Measurements from ENCODE around the gene ANKH. TPM values are rescaled to one million over a fixed set of nuclear protein-coding genes. Genes with fewer than 3 reads are reported as not detected.

The ANKH gene
- total RNA-seq, 8 experiments from 2014 or later = 4.6 to 57.0 (median 13.0) TPM

GRCh38 chr5:14739981-14740380, 131.6 kb downstream of the ANKH start:
- H3K27ac ChIP-seq = no peak overlapping the region
- whole genome bisulfite sequencing, 10 experiments = 20 to 82% (median 63%) methylated on average over 1 to 5 of the region's 5 CpGs; no CpG with 5 or more reads in 2 of the 10 experiments
- peak in 5 of 8 experiments; percentile 50 to 95 (median 59) for ATAC-seq (replicated peaks in 6 of 8)
- in situ Hi-C loops (cut with MboI; ENCODE audit: low pct_unique_long_range_greater_than_20kb in 2 of 9, low sequenced_read_pairs in 9 of 9, unreplicated experiment in 9 of 9) = loop anchor here in 7 of 9 experiments (10.0 to 25.0 kb wide), 5 partner anchors 122 to 275 kb away; partner anchors contain the start of gene ANKH (in 1 of the 7)
- H3K4me1 ChIP-seq (replicated peaks in 1 of 2) = peaks cover 3 to 17% of the 10 kb centered on the region in 2 donors
- H3K4me3 ChIP-seq = no peak overlapping the region

- Histone ChIP-seq H3K27ac (no peak overlapping the region), H3K4me1 (replicated peaks in 1 of 2) (peaks cover 3 to 17% of the 10 kb centered on the region in 2 donors), H3K4me3 (no peak overlapping the region)
- WGBS, 10 experiments = 0 to 100% (median 85%) methylated on average over 1 to 3 of the region's 3 CpGs; no CpG with 5 or more reads in 2 of the 10 experiments
- in situ Hi-C loops (cut with MboI; ENCODE audit: low pct_unique_long_range_greater_than_20kb in 2 of 9, low sequenced_read_pairs in 9 of 9, unreplicated experiment in 9 of 9) = loop anchor here in 7 of 9 experiments (10.0 to 25.0 kb wide), 5 partner anchors 123 to 275 kb away; partner anchors contain the start of gene ANKH (in 1 of the 7)
- peak in 2 of 8 experiments; percentile 95 for ATAC-seq (replicated peaks in 6 of 8)
Observed at GRCh38 chr5:14739538-14739937, 132.0 kb downstream of the ANKH start.

GRCh38 chr5:14738050-14738449, 133.5 kb downstream of the ANKH start:
- peaks cover 3 to 17% of the 10 kb centered on the region in 2 donors for H3K4me1 ChIP-seq (replicated peaks in 1 of 2)
- in situ Hi-C loops (cut with MboI; ENCODE audit: low pct_unique_long_range_greater_than_20kb in 2 of 9, low sequenced_read_pairs in 9 of 9, unreplicated experiment in 9 of 9) = loop anchor here in 7 of 9 experiments (10.0 to 25.0 kb wide), 5 partner anchors 124 to 277 kb away; partner anchors contain the start of gene ANKH (in 1 of the 7)
- H3K27ac ChIP-seq = no peak overlapping the region

GRCh38 chr5:14737291-14737690, 134.3 kb downstream of the ANKH start:
- WGBS, 10 experiments = 60 to 100% (median 96%) methylated on average over 1 to 9 of the region's 10 CpGs; no CpG with 5 or more reads in 4 of the 10 experiments
- Histone ChIP-seq H3K4me3 (no peak overlapping the region), H3K4me1 (replicated peaks in 1 of 2) (peaks cover 3 to 19% of the 10 kb centered on the region in 2 donors), H3K27ac (no peak overlapping the region)
- ATAC-seq (replicated peaks in 6 of 8) = no peak
- in situ Hi-C loops (cut with MboI; ENCODE audit: low pct_unique_long_range_greater_than_20kb in 2 of 9, low sequenced_read_pairs in 9 of 9, unreplicated experiment in 9 of 9) = loop anchor here in 7 of 9 experiments (10.0 to 25.0 kb wide), 5 partner anchors 125 to 278 kb away; partner anchors contain the start of gene ANKH (in 1 of the 7)

More at GRCh38 chr5:14738050-14738449, 133.5 kb downstream of the ANKH start:
- no peak overlapping the region for H3K4me3 ChIP-seq
- WGBS, 10 experiments = 79 to 97% (median 90%) methylated on average over 2 to 4 of the region's 5 CpGs; no CpG with 5 or more reads in 6 of the 10 experiments
- ATAC-seq (replicated peaks in 6 of 8) = peak in 2 of 8 experiments; percentile 35 to 41

- ATAC-seq (replicated peaks in 6 of 8) = no peak
Observed at GRCh38 chr5:14735944-14736343, 135.6 kb downstream of the ANKH start.

GRCh38 chr5:14734396-14734795, 137.2 kb downstream of the ANKH start:
- in situ Hi-C loops (cut with MboI; ENCODE audit: low pct_unique_long_range_greater_than_20kb in 2 of 9, low sequenced_read_pairs in 9 of 9, unreplicated experiment in 9 of 9) = loop anchor here in 7 of 9 experiments (10.0 to 25.0 kb wide), 5 partner anchors 128 to 280 kb away; partner anchors contain the start of gene ANKH (in 1 of the 7)
- no peak for ATAC-seq (replicated peaks in 6 of 8)
- H3K4me1 ChIP-seq (replicated peaks in 1 of 2) = peaks cover 0 to 6% of the 10 kb centered on the region in 2 donors
- H3K27ac ChIP-seq = no peak overlapping the region
- no peak overlapping the region for H3K4me3 ChIP-seq
- WGBS, 10 experiments = 75 to 95% (median 91%) methylated on average over 2 to 9 of the region's 13 CpGs; no CpG with 5 or more reads in 3 of the 10 experiments

More at GRCh38 chr5:14735944-14736343, 135.6 kb downstream of the ANKH start:
- WGBS, 10 experiments = 30 to 100% (median 80%) methylated on average over 1 to 3 of the region's 4 CpGs; no CpG with 5 or more reads in 3 of the 10 experiments
- Histone ChIP-seq H3K27ac (no peak overlapping the region), H3K4me3 (no peak overlapping the region), H3K4me1 (replicated peaks in 1 of 2) (peaks cover 3 to 18% of the 10 kb centered on the region in 2 donors)
- in situ Hi-C loops (cut with MboI; ENCODE audit: low pct_unique_long_range_greater_than_20kb in 2 of 9, low sequenced_read_pairs in 9 of 9, unreplicated experiment in 9 of 9) = loop anchor here in 7 of 9 experiments (10.0 to 25.0 kb wide), 5 partner anchors 126 to 279 kb away; partner anchors contain the start of gene ANKH (in 1 of the 7)

- 82 to 100% (median 94%) methylated on average over 1 to 10 of the region's 16 CpGs; no CpG with 5 or more reads in 2 of the 10 experiments for WGBS, 10 experiments
- in situ Hi-C loops (cut with MboI; ENCODE audit: low pct_unique_long_range_greater_than_20kb in 2 of 9, low sequenced_read_pairs in 9 of 9, unreplicated experiment in 9 of 9) = loop anchor here in 7 of 9 experiments (10.0 to 25.0 kb wide), 5 partner anchors 129 to 281 kb away; partner anchors contain the start of gene ANKH (in 1 of the 7)
Observed at GRCh38 chr5:14733661-14734060, 137.9 kb downstream of the ANKH start.

GRCh38 chr5:14732991-14733390, 138.6 kb downstream of the ANKH start:
- 64 to 100% (median 92%) methylated on average over 1 to 5 of the region's 6 CpGs; no CpG with 5 or more reads in 4 of the 10 experiments for WGBS, 10 experiments
- Histone ChIP-seq H3K4me3 (no peak overlapping the region), H3K27ac (no peak overlapping the region), H3K4me1 (replicated peaks in 1 of 2) (peaks cover 10 to 16% of the 10 kb centered on the region in 2 donors)
- in situ Hi-C loops (cut with MboI; ENCODE audit: low pct_unique_long_range_greater_than_20kb in 2 of 9, low sequenced_read_pairs in 9 of 9, unreplicated experiment in 9 of 9) = loop anchor here in 7 of 9 experiments (10.0 to 25.0 kb wide), 5 partner anchors 129 to 282 kb away; partner anchors contain the start of gene ANKH (in 1 of the 7)
- no peak for ATAC-seq (replicated peaks in 6 of 8)

More at GRCh38 chr5:14733661-14734060, 137.9 kb downstream of the ANKH start:
- no peak overlapping the region for H3K4me3 ChIP-seq
- H3K27ac ChIP-seq = no peak overlapping the region
- peaks cover 3 to 9% of the 10 kb centered on the region in 2 donors for H3K4me1 ChIP-seq (replicated peaks in 1 of 2)
- ATAC-seq (replicated peaks in 6 of 8) = no peak

- no peak for ATAC-seq (replicated peaks in 6 of 8)
- Histone ChIP-seq H3K4me1 (replicated peaks in 1 of 2) (peaks cover 16 to 22% of the 10 kb centered on the region in 2 donors), H3K4me3 (no peak overlapping the region), H3K27ac (no peak overlapping the region)
- 79 to 100% (median 89%) methylated on average over 1 to 6 of the region's 15 CpGs; no CpG with 5 or more reads in 5 of the 10 experiments for WGBS, 10 experiments
- in situ Hi-C loops (cut with MboI; ENCODE audit: low pct_unique_long_range_greater_than_20kb in 2 of 9, low sequenced_read_pairs in 9 of 9, unreplicated experiment in 9 of 9) = loop anchor here in 7 of 9 experiments (10.0 to 25.0 kb wide), 5 partner anchors 131 to 284 kb away; partner anchors contain the start of gene ANKH (in 1 of the 7)
Observed at GRCh38 chr5:14730881-14731280, 140.7 kb downstream of the ANKH start.

GRCh38 chr5:14730466-14730865, 141.1 kb downstream of the ANKH start:
- Histone ChIP-seq H3K4me1 (replicated peaks in 1 of 2) (peaks cover 16 to 22% of the 10 kb centered on the region in 2 donors), H3K4me3 (no peak overlapping the region), H3K27ac (no peak overlapping the region)
- in situ Hi-C loops (cut with MboI; ENCODE audit: low pct_unique_long_range_greater_than_20kb in 2 of 9, low sequenced_read_pairs in 9 of 9, unreplicated experiment in 9 of 9) = loop anchor here in 7 of 9 experiments (10.0 to 25.0 kb wide), 5 partner anchors 132 to 284 kb away; partner anchors contain the start of gene ANKH (in 1 of the 7)
- WGBS, 10 experiments = 20 to 100% (median 91%) methylated on average over 1 to 7 of the region's 13 CpGs; no CpG with 5 or more reads in 5 of the 10 experiments
- ATAC-seq (replicated peaks in 6 of 8) = no peak

GRCh38 chr5:14729448-14730385, 141.9 kb downstream of the ANKH start:
- in situ Hi-C loops (cut with MboI; ENCODE audit: low pct_unique_long_range_greater_than_20kb in 2 of 9, low sequenced_read_pairs in 9 of 9, unreplicated experiment in 9 of 9) = loop anchor here (10.0 to 25.0 kb wide), 5 partner anchors 133 to 285 kb away; partner anchors contain the start of gene ANKH (in 1 of the 9)

GRCh38 chr5:14728459-14728938, 143.1 kb downstream of the ANKH start:
- Histone ChIP-seq H3K27ac (no peak overlapping the region), H3K4me1 (replicated peaks in 1 of 2) (peaks cover 16 to 22% of the 10 kb centered on the region in 2 donors), H3K4me3 (no peak overlapping the region)
- WGBS, 10 experiments = 32 to 100% (median 75%) methylated on average over 1 to 13 of the region's 15 CpGs; no CpG with 5 or more reads in 3 of the 10 experiments
- in situ Hi-C loops (cut with MboI; ENCODE audit: low pct_unique_long_range_greater_than_20kb in 2 of 9, low sequenced_read_pairs in 9 of 9, unreplicated experiment in 9 of 9) = loop anchor here in 6 of 9 experiments (10.0 to 25.0 kb wide), 3 partner anchors 134 to 286 kb away; partner anchors contain the start of gene ANKH (in 1 of the 6)
- peak in 5 of 8 experiments; percentile 46 to 71 (median 66) for ATAC-seq (replicated peaks in 6 of 8)

More at GRCh38 chr5:14729448-14730385, 141.9 kb downstream of the ANKH start:
- no peak for ATAC-seq (replicated peaks in 6 of 8)
- Histone ChIP-seq H3K4me3 (no peak overlapping the region), H3K4me1 (replicated peaks in 1 of 2) (peaks cover 16 to 22% of the 10 kb centered on the region in 2 donors), H3K27ac (no peak overlapping the region)
- 70 to 100% (median 93%) methylated on average over 1 to 16 of the region's 18 CpGs; no CpG with 5 or more reads in 1 of the 10 experiments for WGBS, 10 experiments
